Astrocyte of the hippocampus (primary cell): ENCODE results near the gene OMP.

Experiments used
- DNase-seq: peaks from one replicate; pipeline ENCODE4 v3.0.0; 2011; ENCODE audit warnings: low read depth, low spot score

Gene OMP

DNA sequence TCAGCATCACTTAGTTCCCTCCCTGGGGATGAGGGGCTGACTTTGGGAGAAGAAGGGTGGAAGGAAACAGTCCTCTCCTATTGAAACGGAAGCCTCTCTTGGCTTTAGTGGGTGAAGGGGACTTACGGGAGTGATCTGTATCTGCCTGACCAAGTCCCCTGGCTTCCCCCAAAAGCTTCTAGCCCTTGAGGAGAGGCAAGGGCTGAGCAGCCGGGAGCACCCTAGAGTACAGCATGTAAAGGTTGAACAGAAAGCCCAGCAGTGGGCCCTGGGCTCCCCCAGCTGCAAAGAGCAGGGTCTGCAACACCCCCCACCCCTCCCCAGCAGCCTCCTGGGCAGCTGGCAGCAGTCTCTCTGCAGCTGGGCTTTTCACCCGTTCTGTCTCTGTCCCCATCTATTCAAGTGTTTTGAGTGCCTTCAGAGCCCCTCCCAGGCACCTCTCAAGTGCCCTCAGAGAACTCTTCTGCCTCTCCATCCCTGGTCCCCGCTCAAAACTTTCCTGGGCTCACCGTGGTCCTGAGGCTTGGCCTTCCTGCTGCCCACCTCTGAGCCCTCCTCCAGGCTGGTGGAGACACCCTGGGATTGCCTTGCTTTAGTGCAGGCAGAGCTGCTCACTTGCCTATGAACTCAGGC, 33.2 kb upstream of the OMP start:
- DNase-seq: no peak

DNA sequence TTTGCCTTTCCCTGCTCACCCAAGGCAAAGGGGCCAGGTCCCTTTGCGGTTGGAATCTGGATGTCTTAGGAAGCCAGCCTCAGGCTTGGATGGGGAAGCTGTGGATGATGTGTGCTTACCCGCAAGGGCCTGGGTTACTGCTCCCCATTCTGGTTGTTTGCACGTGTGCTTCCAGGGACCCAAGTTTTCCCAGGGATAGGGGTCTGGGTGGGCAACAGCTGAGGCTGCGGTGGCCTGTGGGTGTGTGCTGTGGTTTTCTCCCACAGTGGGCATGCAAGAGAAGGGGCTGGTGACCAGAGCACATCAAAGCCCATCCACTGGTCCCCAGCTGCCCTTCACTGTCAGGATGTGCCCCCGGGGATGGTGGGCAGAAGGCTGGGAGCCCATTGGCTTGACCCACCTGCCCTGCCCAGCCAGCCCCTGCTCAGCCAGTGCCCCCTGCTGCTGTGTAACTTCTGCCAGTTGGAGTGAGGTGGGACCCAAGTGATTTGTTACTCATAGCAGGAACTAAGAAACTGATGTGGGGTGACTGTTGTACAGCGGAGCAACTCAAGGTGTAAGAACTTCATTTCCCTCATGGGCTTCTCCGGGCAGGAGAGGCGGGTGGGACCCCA, 32.6 kb upstream of the OMP start:
- no peak for DNase-seq

DNA sequence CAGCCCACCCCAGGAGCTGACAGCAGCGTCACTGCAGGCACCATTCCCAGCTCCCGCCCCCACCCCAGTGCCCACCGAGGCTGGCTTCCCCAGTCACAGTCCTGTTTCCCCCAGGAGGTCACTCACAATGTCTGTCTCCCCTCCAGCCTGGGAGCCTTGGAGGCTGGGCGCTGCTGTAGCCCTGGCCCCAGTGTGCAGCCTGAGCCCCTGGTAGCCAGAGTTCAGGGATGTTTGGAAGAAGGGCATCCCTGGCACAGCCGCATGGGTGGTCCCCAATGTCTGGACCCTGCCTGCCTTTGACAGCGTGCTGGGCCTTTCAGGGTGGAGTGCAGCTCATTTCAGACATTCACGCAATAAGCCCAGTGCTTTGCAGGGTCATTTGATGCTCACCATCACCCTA, 31.6 kb upstream of the OMP start:
- no peak for DNase-seq

DNA sequence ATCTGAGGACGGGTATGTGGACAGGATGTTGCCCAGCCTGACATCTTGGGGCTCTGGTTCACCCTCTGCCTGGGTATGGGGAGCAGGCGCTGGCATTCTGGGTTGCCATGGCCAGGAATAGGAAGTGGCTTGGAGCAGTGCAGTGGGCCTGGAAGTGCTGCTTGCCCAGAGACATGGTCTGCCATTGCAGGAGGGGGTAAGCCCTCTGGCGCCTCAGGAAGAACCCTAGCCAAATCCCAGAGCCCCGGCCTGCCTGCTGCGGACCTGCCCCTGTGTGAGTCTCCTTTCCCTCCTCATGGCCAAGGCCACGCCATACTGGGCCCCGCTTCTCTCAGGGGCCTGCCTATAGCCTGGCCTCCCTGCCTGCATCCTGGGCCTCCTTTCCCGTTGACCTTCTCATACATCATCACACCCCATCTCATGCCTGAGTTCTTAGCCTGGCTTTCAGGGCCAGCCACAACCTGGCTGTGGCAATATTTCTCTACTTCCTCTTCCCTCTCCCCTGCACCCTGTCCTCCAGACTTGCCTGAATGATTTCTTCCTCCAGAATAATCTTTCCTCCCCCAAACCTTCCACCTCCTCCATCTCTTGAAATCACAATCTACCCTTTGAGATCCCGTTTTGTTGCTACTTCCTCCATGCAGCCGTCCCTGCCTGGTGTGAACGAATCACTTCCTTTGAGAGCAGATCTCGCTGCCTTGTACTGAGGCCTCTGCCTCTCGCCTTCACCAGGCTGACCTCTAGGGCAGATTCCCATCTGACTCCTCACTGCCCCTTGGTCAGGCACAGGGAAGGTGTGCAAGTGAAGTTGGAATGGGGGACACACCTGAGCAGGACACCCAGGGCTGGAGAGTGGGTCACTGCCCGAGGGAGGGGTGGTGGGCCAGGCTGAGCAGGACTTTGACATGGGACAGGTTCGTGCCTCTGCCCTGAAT, 30.7 kb upstream of the OMP start:
- DNase-seq: no peak

DNA sequence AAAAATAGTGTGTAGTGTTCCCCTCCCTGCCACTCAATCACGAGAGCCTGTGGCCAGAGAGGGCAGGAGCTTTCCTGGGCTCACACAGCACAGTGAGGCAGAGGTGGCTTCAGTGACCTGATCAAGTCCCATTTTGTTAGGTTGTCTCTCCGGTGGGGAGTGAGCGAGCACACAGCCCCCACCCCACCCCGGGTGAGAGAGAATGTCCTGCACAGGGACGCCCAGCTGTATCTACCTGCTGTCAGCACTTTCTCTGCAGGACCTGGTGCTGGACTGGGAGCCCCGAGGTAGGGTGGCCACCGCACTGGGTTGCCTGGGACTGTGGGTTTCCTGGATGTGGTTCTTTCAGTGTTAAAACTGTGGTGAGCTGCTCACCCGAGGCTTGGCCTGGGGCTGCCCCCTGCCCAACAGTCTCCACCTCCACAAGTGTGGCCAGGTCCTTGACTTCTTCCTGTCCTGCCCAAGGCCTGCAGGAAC, 29.8 kb upstream of the OMP start:
- no peak for DNase-seq

DNA sequence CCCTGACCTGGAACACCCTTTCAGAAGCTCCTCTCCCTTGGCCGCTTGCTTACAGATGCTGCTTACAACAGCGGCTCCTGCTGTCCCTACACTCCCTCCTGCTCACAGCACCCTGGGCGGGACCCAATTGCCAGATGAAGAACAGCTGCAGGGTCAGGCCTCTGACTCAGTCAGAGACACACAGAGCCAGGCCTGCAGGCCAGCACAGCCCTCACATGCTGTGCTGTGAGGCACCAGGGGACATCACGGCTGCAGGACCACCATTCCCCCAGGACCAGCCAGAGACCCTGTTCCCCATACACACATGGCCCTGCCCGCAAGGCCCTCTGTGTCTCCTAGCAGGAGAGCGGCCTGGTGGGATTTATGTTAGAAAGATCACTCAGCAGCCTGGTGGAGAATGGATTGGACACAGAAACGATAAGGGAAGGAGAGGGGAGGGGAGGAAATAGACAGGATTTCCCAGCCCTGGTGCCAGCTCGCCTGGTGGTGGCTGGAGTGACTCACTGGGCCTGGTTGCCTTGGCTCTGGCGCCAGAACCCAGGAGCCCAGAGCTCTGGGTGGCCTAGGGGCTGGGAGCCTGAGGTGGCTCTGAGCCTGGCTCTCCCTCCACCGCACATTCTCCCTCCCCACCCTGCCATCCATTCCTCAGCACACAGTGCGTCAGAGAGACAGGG, 29.2 kb upstream of the OMP start:
- peak; percentile 88 for DNase-seq

DNA sequence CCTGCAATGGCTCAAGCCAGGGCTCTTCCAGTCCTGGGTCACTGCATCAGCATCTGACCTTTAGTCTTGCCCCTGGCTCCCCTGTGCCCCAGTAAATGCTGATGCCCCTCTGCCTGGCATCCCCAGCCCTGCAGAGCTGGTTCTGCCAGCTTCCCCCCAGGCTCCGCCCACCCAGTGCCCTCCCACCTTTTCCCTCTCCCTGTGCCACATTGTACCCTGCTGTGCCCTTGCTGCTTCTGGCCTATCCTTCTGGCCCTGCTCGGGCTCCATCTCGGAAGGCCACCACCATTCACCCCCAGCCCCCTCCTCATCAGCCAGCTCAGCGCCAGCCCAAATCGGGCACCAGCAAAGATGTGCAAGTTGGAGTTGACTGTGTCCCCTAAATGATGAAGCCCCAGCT, 28.4 kb upstream of the OMP start:
- no peak for DNase-seq

DNA sequence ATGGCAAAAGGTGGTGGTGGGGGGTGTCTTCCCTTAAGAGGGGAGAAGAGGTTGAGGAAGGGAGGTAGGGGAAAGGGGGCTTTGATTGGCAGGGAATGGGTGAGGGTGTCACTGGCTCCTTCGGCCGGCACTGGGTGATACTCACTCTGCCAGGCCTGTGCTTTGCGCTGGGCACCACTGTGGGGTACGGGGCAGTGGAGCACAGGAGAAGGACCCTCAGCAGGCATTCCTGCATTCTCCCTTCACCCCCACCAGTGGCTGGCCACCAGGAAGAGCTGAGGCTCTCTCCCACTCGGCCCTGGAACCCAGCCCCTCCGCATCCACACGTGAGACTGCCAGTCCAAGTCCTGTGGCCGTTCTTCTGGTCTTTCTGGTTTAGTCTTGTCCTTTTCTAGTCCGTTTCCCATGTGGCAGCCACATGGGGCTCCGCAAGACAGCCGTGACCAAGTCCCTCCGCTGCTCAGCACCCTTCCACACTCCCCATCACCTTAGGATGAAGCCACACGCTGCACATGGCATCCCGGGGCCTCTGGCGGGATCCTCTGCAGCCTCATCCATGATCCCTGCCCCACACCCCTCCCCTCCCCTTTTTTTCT, 27.9 kb upstream of the OMP start:
- no peak for DNase-seq

DNA sequence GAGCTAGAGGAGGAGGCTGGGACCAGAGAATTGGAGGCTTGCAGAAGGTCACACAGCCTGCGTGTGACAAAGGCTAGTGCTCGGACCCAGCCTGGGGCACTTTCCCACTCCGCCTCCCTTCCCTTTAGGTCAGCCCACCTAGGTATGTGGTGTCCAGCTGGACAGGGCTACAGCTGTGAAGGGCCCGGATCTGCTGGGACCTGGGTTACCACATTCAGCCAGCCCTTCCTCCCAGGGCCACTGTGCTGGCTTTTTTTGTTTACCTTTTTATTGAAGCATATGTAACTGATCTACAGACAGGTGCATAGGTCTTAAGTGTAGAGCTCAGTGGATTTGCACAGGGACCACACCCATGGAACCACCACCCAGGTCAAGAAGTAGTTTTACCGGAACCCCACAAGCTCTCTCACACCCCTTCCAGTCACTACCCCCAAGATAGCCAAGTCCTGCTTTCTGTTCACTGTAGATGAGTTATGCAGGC, 27.2 kb upstream of the OMP start:
- DNase-seq: no peak

DNA sequence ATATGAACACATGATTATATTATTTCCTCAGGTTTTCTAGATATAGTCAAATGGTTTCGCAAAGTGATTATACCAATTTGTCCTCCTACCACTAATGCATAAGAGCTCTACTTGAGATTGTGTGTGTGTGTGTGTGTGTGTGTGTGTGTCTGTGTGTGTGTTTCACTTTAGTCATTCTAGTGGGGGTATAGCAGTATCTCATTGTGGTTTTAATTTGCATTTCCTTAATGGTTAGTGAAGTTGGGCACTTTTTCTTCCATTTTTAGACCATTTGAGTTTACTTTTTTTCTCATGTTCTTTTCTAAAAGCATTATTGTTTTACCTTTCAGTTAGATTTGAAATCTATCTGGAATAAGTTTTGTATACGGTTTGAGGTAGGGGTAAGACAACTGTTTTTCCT, 23.0 kb upstream of the OMP start:
- no peak for DNase-seq

DNA sequence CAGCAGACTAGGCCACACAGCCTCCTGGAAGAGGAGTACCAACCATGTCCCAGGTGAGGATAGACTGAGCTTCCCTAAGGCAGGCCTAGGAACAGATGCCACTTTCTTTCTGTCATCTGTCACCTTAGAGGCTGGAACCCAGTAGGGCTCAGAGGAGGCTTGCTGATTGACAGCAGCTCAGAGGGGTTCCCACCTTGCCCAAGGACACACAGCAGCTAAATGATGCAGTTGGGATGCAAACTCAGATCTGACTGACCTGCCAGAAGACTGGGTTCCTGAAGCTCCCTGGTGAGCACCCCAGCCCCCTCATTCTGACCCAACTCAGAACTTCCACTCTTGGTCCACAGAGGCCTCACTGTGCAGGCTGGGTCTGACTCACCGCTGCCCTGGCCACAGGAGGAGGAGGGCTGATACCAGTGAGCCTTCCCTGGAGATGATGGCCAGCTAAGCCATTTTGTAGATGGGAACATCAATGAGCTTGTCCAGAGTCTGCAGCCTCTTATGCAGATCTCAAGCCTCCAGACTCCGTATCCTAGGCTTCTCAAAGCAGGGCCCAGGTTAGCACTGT, 21.9 kb upstream of the OMP start:
- no peak for DNase-seq

DNA sequence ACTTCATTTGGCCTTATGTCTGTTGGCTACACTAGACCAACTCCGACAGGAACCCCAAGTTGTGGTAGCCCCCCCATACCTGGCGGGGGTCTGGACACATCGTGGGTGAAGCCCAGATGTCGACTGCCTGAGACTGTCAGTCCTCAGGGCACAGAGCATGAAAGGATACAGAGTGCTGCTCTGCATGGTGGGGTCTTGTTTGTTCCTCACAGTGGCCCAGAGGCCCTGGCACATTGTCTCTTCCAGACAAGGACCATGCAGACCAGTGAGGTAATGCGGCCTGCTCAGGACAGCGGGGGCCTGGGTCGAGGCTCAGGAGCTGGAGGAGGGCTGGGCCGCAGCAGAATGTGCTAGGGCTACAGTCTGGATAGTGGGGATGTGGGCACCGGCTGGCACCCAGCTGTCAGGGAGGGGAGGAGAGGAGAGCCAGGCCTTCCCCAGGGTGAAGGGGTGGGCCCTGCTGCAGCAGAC, 21.2 kb upstream of the OMP start:
- DNase-seq: no peak

DNA sequence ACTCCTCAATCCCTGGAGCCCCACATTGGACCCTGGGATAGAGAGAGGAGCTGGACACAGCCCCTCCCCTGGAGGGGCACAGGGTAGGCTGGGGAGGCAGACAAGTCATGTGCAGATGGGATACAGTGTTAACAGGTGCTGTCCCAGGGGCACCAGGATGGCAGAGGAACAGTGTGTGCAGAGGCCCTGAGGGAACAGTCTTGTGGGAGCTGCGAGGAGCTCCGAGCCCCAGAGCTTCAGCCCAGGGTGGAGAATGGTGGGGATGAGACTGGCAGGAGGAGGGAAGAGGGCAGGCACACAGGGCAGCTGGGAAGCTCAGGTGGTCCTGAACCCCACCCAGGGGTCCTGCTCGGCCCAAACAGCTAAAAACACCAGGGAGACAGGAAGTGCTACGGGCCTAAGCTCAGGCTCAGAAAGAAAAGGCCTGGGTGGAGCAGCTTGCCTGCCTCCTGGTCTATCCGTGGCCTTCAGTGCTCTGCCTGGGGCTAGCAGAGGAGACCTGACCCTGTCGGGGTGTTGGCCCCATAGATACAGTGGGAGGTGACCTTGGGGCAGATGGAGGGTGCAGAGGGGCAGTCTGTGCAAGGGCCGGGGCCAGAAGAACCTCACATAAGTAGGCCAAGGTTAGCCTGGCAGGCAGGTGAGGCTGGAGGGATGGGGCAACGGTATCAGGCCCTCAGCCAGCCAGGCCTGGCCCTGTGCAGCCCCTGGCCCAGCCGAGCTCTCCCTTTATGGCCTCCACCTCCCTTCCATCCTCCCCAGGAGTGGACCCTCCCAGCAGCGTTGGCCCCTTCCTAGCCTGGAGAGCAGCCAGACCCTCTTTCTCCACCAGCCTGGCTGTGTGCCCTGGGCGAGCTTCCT, 20.4 kb upstream of the OMP start:
- DNase-seq: no peak

DNA sequence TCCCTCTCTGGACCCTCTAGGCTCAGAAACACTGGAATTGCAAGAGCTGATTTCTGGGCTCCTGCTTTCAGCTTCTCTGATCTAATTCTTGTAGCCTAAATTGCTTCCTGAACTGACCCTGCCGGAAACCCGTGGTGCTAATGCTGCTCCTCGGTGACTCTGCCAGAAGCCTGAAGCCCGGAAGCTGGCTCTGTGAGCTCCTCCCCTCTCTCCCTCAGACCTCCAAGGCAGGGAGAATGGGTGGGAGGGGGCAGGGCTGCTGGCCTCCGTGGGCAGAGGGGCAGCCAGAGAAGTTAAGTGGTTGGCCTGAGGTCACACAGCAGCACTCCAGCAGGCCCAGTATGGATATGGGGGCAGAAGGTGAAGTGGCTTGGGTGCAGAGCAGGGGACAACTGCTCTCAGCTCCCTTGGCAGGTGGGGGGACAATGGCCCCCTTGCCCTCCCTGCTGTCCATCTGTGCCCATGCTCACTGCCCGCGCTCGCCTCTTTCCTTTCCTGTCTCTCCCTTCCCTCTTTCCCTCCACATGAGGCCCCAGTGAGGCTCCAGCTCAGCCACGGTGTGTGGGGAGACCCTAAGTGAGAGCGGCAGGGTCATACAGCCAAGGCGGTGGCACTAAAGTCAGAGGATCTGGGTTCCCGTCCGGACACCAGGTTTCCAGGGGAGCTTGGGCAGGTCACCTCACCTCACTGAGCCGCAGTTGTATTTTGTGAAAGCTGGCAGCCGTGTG, 19.6 kb upstream of the OMP start:
- DNase-seq: no peak

DNA sequence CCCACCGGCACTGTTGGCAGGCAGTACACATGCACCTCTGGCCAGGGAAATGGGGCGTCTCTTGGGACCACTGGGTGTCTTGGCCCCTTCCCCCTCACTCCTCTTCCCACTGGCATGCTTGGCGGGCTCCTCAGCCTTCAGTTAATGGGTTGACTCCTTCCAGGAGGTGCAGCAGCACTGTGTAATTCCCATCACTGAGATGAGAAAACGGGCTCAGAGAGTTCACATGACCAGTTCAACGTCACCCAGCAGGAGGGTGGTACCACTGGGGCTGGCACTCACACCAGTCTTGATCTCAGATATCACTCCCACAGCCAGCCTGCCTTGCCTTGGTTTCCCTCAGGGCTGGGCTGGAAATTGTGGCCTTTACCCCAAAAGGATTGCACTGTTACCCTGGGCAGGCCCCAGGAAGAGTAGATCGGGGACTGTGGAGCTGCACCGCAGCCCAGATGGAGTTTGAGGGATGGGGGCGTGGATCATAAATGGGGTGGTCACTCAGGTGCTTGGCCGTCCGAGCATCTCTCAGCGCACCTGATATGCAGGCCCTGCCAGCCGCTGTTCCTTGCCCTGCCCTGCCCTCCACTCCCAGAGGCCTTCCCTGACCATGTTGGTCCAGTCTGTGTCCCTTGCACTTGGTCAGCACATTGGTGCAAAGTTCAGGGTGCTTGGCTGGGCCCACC, 18.9 kb upstream of the OMP start:
- no peak for DNase-seq

DNA sequence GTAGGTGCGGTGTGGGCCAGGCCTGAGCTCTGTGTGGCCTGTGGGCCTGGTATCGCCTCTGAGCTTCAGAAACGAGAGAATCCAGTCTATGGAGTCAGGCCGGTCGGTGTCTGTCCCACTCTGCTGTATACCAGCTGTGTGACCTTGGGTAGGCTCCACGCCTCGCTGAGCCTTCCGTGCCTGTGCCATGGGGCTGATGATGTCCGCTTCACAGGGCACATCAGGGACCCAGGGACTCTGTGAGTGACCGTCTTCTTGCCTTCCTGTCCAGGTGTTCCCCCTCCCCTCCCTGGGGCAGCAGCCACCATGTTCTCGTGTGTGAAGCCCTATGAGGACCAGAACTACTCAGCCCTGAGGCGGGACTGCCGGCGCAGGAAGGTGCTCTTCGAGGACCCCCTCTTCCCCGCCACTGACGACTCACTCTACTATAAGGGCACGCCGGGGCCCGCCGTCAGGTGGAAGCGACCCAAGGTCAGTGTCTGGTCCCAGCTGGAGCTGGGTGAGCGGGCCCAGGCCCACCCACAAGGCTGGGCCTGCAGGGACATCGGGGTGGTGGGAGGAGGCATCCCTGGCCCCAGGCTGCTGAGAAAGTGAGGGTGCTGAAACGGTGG, 18.0 kb upstream of the OMP start:
- no peak for DNase-seq

DNA sequence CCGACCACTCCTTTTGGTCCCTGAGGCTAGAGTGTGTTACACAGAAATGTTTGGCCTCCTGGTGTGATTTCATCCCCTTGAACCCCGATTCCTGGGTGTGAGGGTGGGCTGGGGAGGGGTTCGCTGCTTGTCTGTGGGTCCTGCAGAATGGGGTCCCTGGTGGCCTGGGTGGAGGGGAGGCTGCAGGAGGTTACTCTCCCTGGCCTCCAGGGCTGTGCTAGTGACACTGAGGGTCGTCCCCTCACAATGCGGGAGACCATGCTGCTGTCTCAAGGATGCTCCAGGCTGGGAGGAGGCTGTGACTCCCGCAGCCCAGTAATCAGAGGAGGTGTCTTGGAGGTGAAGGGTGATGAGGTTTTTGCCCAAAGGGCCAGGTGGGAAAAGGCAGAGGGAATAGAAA, 17.0 kb upstream of the OMP start:
- no peak for DNase-seq
